Body of pancreas (tissue), 4 donors: ENCODE data around the gene TMEM235. TPM values are rescaled to one million over a fixed set of nuclear protein-coding genes. Genes with fewer than 3 reads are reported as not detected.

Experiments used
- ATAC-seq: fragments of 150-250 bp; one replicate; pipeline ENCODE4 v1.9.1; 2016
- DNase-seq, 4 donors: peaks; one replicate each; pipeline ENCODE4 v3.0.0-alpha.2; 2019
- H3K27ac ChIP-seq, 4 donors: fragments of 200-600 bp; sonication (generic); 1 replicate in 3 of 4; 2 replicates in 1 of 4; pipeline versions ENCODE4 v1.5.1 to v1.6.1; 2016 to 2019; ENCODE audit warnings: mild to moderate bottlenecking in 1 of 4, mixed read lengths in 1 of 4, moderate library complexity in 1 of 4
- H3K27me3 ChIP-seq, 2 donors: fragments of 200-600 bp; sonication (generic); one replicate each; pipeline ENCODE4 v1.6.0; 2016; ENCODE audit warnings: mild to moderate bottlenecking in 1 of 2
- H3K36me3 ChIP-seq, 2 donors: fragments of 200-600 bp; sonication (generic); replicated peaks in 1 of 2; 2 replicates each; pipeline ENCODE4 v1.5.1; 2016; ENCODE audit warnings: low read depth in 2 of 2; ENCODE audit not compliant: insufficient read depth in 1 of 2
- H3K4me1 ChIP-seq: fragments of 200-600 bp; sonication (generic); one replicate; pipeline ENCODE4 v1.6.0; 2016
- H3K4me3 ChIP-seq, 2 donors: fragments of 200-600 bp; sonication (generic); 1 replicate in 1 of 2; 2 replicates in 1 of 2; pipeline ENCODE4 v1.5.1; 2016 to 2019
- H3K9me3 ChIP-seq, 3 donors: fragments of 200-600 bp; sonication (generic); 1 replicate in 2 of 3; 2 replicates in 1 of 3; pipeline ENCODE4 v1.5.1; 2016
- POLR2A ChIP-seq, 3 donors: fragments of 450-650 bp; IDR thresholded peaks; one replicate each; pipeline ENCODE4 v1.6.1; 2016; ENCODE audit warnings: antibody characterized with exemption in 3 of 3, mild to moderate bottlenecking in 2 of 3
- WGBS, 2 donors: methylation state at CpG; one replicate each; pipeline ENCODE4 v1.1.5; 2017; 5-methylcytosine and 5-hydroxymethylcytosine counted together
- intact Hi-C: fragments of 100-400 bp; cut with DNase I; formaldehyde crosslinking; loops from one replicate; pipeline ENCODE4 v1.15.1; 2023
- total RNA-seq, 2 donors: library from RNA; depleted of rRNA; stranded (reverse); fragments of >200 nt; gene quantifications; one replicate each; pipeline ENCODE4 v1.1.0, GENCODE V29; 2016
- TF ChIP-seq, protein P1 (sequence below), 7 experiments: fragments of 450-650 bp in 4 of 7; fragments of 200-600 bp in 3 of 7; sonication (generic) in 3 of 7; IDR thresholded peaks; one replicate each; pipeline ENCODE4 v1.5.1; 2016 to 2019; ENCODE audit warnings: antibody characterized with exemption in 7 of 7

TMEM235 gene
- total RNA-seq, 2 donors from 2014 or later: not detected

GRCh38 chr17:78249818-78250806, 18.7 kb downstream of the TMEM235 start:
- no peaks in the 10 kb centered on the region for H3K9me3 ChIP-seq
- H3K4me3 ChIP-seq: no peak overlapping the region
- peak in 1 of 4 donors; percentile 11 for DNase-seq
- no peak for ATAC-seq
- no peaks in the 10 kb centered on the region for H3K36me3 ChIP-seq
- no peak overlapping the region for H3K27ac ChIP-seq
- TF ChIP-seq POLR2A (IDR thresholded peaks at IDR 0.05): no peak
- TF ChIP-seq, protein P1, sequence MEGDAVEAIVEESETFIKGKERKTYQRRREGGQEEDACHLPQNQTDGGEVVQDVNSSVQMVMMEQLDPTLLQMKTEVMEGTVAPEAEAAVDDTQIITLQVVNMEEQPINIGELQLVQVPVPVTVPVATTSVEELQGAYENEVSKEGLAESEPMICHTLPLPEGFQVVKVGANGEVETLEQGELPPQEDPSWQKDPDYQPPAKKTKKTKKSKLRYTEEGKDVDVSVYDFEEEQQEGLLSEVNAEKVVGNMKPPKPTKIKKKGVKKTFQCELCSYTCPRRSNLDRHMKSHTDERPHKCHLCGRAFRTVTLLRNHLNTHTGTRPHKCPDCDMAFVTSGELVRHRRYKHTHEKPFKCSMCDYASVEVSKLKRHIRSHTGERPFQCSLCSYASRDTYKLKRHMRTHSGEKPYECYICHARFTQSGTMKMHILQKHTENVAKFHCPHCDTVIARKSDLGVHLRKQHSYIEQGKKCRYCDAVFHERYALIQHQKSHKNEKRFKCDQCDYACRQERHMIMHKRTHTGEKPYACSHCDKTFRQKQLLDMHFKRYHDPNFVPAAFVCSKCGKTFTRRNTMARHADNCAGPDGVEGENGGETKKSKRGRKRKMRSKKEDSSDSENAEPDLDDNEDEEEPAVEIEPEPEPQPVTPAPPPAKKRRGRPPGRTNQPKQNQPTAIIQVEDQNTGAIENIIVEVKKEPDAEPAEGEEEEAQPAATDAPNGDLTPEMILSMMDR (IDR thresholded peaks at IDR 0.05): no peak
- H3K4me1 ChIP-seq: peaks cover 23% of the 10 kb centered on the region
- WGBS, 2 donors: 61 to 80% methylated on average over 2 to 19 of the region's 20 CpGs
- intact Hi-C loops: loop anchor here (5.0 kb wide), 1 partner anchor 138 kb away; no protein-coding TSS in a partner anchor
- no peaks in the 10 kb centered on the region for H3K27me3 ChIP-seq

DNA sequence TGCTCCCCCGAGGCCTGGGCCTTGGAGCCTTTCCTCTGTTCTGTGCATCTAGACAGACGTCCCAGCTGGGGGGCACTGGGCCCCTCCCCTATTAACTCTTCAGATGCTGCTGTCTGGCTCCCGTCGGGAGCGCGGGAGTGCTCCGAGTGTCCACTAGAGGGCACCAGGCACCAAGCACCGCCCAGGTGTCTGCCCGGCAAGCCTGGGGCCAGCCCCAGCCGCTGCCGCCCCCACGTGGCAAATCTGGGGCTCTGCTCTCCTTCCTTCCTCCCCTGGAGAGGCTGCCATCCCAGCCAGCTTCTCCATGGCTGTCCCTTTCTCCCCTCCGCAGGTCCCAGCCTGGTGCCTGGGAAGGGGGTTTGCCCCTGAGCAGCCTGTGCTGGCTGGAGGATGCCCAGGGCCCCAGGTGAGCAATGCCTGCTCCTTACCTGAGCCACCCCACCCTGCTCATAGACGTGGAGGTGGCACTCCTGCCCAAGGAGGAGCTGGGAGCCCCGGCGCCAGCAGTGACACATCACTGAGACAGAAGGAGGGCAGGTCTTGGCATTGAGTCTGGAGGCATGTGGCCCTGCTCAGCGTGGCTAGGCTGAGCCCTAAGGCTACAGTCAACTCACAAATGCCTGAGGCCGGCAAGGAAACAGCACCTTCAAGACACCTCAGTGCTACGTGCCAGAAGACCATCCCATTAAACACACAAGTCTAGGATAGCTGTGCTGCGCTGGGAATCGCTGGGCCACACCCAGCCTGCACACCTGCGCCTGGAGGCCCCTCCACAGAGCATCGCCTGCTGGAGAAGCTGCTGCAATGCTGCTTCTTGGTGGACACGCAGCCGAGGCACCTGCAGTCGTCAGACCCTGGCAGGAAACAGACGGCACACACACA, 19.7 kb downstream of the TMEM235 start:
- 23 to 24% methylated on average over 3 to 26 of the region's 27 CpGs for WGBS, 2 donors
- DNase-seq: peak; percentile 86 to 87 (median 87)
- Histone ChIP-seq H3K36me3 (no peaks in the 10 kb centered on the region), H3K27me3 (no peaks in the 10 kb centered on the region), H3K27ac (peak overlapping the region in 1 of 4 donors; percentile 29), H3K4me1 (peaks cover 23% of the 10 kb centered on the region), H3K4me3 (no peak overlapping the region), H3K9me3 (no peaks in the 10 kb centered on the region)
- TF ChIP-seq POLR2A (IDR thresholded peaks at IDR 0.05): no peak
- TF ChIP-seq, protein P1 (IDR thresholded peaks at IDR 0.05): peak; percentile 98 to 100 (median 99)
- peak; percentile 91 for ATAC-seq
- intact Hi-C loops: loop anchor here (5.0 kb wide), 1 partner anchor 139 kb away; no protein-coding TSS in a partner anchor

GRCh38 chr17:78251773-78252103, 20.3 kb downstream of the TMEM235 start:
- H3K27me3 ChIP-seq: no peaks in the 10 kb centered on the region
- H3K4me3 ChIP-seq: no peak overlapping the region
- 48 to 52% methylated on average over 6 of the region's 6 CpGs for WGBS, 2 donors
- H3K9me3 ChIP-seq: no peaks in the 10 kb centered on the region
- ATAC-seq (no peak), DNase-seq (peak in 1 of 4 donors; percentile 11)
- H3K27ac ChIP-seq: no peak overlapping the region
- TF ChIP-seq, protein P1 (IDR thresholded peaks at IDR 0.05): no peak
- no peaks in the 10 kb centered on the region for H3K36me3 ChIP-seq
- intact Hi-C loops: loop anchor here (5.0 kb wide), 1 partner anchor 139 kb away; no protein-coding TSS in a partner anchor
- peaks cover 23% of the 10 kb centered on the region for H3K4me1 ChIP-seq

DNA sequence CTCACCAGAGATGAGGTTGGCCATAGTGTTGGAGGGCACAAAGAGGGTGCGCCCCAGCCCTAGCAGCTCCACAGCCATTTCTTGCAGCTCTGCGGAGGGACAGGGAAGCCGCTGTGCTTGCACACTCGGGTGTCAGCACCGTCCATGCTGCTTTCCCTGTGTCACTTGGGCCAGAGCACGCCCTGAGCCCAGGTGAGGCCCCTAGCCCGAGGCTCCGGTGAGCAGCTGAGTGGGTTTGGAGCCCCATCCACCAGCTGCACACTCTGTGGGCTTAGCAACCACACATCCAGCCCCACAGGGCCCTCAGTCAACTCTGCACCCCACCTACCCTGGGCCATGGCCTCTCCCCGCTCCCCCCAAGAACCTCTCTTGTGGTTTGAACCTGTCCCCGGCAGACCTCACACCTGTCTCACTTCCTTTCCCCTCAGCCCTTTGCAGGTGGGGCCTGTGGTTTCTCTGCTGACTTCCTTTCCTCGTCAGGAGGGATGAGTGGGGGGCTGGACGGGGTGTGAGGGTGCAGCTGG, 20.7 kb downstream of the TMEM235 start:
- TF ChIP-seq POLR2A (IDR thresholded peaks at IDR 0.05): no peak
- TF ChIP-seq, protein P1 (IDR thresholded peaks at IDR 0.05): no peak
- WGBS, 2 donors: 62 to 71% methylated on average over 11 to 12 of the region's 12 CpGs
- ATAC-seq (no peak), DNase-seq (peak in 2 of 4 donors; percentile 14 to 42)
- Histone ChIP-seq H3K9me3 (no peaks in the 10 kb centered on the region), H3K27me3 (no peaks in the 10 kb centered on the region), H3K27ac (no peak overlapping the region), H3K4me3 (no peak overlapping the region), H3K36me3 (no peaks in the 10 kb centered on the region), H3K4me1 (peaks cover 23% of the 10 kb centered on the region)
- intact Hi-C loops: loop anchor here (5.0 kb wide), 1 partner anchor 140 kb away; no protein-coding TSS in a partner anchor
